NOMO-1 (cell line): ENCODE data around the gene KRTAP10-11.
"Not testable (repeated sequence)": the region's sequence is repeated elsewhere in the genome, so short reads cannot be mapped to it uniquely, and the experiment has no call there.

Experiments used
- DNase-seq, 2 experiments: peaks; one replicate each; lab custom pipeline; 2025; ENCODE audit not compliant: unreplicated experiment in 2 of 2; lab: John Stamatoyannopoulos, UW

Gene KRTAP10-11

GRCh38 chr21:44646366-44647221, at the start of gene KRTAP10-11:
Gene KRTAP10-11 (plus strand): TSS chr21:44646414. CDS start chr21:44646459, 45 bp downstream.
- not testable (repeated sequence) for DNase-seq

DNA sequence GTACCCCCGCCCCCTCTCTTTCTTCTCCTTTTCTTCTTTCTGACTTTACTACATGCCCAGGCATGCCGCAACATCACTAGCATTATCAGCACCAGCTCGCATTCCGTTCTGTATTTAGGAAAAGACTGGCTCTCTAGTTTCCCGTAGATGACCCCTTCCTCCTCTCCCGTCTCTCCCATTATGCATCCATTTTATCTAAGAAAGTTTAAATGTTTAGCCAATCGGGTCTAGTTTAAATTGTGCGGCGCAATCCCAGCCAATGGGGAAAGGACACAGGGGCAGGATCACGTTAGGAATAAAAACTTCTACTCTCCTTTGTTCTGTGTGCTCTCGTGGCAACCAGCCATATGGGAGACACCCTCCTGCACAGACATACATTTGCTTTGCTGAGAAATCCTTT, 48.2 kb upstream of the KRTAP10-11 start:
- DNase-seq: no peak

DNA sequence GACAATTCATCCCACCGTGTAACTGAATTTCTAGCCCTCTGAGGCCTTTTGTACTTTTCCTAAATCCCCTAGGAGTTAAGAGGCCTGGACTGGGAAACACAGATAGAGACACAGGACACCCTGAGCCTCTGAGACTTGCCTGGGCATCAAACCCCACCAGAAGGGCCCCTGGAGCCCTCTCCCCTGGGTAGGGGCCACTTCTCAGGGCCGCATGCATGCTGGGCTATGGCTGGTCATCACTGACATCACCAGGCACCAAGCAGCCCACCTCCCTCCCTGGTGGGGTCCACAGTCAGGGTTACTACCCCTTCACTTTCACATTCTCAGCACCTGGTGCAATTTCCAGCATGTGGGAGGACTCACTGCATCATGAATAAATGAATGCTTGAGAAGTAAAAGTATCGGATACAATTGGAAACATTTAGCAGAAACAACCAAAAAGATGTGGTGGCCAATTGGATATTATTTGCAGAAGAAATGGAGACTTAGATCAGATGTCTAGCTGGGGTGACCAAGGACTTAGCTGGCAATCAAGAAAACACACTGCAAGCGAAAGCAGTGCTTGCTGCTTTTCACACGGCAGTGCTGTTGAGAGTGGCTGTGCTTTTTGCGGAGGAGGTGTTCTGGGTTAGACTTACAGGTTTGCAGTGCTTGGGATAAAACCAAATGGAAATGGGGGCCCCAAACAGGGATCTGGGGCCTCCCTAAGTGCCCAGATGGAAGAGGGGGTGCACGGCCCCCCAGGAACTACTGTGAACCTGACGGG, 46.8 kb upstream of the KRTAP10-11 start:
- no peak for DNase-seq

GRCh38 chr21:44600118-44600978, 45.9 kb upstream of the KRTAP10-11 start, which contains the start of gene KRTAP10-7:
Gene KRTAP10-7 (plus strand): TSS chr21:44600597. CDS start chr21:44600622, 25 bp downstream.
- DNase-seq: not testable (repeated sequence)

DNA sequence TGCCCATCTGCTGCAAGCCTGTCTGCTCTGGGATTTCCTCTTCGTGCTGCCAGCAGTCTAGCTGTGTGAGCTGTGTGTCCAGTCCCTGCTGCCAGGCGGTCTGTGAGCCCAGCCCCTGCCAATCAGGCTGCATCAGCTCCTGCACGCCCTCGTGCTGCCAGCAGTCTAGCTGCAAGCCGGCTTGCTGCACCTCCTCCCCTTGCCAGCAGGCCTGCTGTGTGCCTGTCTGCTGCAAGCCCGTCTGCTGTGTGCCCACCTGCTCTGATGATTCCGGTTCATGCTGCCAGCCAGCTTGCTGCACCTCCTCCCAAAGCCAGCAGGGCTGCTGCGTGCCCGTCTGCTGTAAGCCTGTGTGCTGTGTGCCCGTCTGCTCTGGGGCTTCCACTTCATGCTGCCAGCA, 45.1 kb upstream of the KRTAP10-11 start:
- DNase-seq: not testable (repeated sequence)

DNA sequence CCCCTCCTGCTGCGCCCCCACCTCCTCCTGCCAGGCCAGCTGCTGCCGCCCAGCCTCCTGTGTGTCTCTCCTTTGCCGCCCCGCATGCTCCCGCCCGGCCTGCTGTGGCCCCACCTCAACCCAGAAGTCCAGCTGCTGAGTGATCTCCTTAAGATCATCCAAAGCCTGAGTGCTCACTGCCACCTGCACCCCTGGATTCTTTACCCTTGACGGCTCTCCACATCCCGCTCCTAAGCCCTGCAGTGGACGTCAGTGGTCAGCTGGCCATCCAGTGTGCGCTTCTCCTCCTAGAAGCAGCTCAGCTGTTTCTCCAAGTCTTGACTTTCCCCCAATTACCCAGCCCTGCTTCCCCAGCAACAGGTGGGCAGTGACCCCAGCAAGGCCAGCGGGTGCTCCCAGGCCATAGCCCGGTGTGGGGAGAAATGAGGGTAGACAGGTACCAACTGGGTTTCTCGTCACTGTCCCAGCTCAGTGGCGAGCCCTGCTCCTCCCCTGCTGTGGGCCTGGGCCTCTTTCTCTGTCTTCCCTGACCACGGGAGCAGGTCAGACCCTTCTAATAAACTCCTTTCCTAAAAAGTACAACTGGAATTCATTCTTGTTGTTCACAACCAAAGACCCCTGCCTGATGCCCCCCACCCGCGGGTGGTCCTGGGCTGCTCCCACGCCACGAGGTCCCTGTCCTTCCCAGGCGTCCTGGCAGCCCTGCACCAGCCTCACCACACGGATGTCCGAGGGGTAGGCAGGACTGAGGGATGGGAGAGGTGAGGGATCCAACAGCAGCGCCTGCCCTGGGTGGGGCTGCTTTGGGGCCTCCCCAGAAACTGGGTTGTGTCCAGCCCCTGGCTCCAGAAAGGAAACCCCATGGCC, 44.4 kb upstream of the KRTAP10-11 start:
- DNase-seq: no peak

DNA sequence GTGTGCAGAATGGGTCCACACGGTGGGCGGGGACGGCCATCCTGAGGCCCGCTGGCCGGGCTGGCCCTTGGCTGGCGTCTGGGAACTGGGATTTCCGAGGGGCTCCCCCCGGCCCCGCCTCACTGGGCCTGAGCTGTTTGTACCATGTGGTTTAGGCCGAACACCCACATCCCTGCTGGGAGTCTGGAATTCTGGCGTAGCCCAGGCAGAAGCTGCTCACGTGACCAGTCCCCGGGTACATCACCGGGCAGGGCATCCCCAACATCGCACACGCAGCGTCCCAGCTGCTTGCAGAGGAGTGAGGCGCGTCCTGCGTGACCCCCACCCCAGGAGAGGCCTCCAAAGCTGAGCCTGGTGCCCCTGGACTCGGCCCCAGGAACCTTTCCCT, 43.8 kb upstream of the KRTAP10-11 start:
- DNase-seq: no peak

GRCh38 chr21:44603109-44603875, 42.9 kb upstream of the KRTAP10-11 start:
- DNase-seq: no peak

- DNase-seq: no peak
Measured at GRCh38 chr21:44603911-44604310, 42.3 kb upstream of the KRTAP10-11 start.

DNA sequence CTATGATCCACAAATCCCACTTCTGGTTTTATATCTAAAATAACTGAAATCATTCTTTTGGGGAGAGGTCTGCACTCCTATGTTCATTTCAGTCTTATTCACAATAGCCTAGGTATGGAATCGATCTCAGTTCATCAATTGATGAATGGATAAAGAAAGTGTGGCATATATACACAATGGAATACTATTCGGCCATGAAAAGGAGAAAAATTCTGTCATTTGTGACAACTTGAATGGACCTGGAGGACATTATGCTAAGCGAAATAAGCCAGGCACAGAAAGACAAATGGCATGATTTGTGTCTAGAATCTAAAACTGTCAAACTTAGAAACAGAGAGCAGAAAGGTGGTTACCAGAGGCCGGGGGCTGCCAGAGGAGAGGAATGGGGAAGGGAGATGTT, 39.7 kb upstream of the KRTAP10-11 start:
- DNase-seq: no peak

DNA sequence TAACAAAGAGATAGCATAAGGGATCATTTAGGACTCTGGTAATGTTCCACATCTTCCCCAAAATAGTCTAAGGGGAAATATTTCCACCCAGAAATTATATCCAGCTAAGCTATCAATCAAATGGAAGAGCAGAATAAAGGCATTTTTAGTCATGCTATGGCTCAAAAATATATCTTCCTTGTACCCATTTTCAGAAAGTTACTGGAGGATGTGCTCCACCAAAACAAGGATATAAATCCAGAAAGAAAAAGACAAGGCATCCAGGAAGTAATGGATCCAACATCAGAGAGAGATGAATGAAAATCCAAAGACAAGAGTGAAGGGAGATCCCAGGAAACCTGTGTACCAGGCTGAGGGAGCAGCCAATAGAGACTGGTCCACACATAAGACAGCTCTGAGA, 37.0 kb upstream of the KRTAP10-11 start:
- DNase-seq: no peak

DNA sequence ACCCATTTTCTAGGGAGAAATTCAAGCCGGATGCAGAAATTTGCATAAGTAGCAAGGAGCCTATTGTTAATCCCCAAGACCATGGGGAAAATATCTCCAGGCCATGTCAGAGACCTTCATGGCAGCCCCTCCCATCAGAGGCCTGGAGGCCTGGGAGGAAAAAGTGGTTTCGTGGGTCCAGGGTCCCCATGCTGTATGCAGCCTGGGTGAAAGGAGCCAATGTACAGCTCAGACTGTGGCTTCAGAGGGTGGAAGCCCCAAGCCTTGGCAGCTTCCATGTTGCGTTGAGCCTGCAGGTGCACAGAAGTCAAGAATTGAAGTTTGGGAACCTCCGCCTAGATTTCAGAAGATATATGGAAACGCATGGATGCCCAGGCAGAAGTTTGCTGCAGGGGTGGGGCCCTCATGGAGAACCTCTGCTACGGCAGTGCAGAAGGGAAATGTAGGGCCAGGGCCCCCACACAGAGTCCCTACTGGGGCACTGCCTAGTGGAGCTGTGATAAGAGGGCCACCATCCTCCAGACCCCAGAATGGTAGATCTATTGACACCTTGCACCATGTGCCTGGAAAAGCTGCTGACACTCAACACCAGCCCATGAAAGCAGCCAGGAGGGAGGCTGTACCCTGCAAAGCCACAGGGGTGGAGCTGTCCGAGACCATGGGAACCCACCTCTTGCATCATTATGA, 35.9 kb upstream of the KRTAP10-11 start:
- not testable (repeated sequence) for DNase-seq

- no peak for DNase-seq
Measured at GRCh38 chr21:44611551-44611950, 34.7 kb upstream of the KRTAP10-11 start.

- no peak for DNase-seq
Measured at GRCh38 chr21:44612029-44612486, 34.2 kb upstream of the KRTAP10-11 start, which contains the start of gene KRTAP10-8. Gene KRTAP10-8 (plus strand): TSS chr21:44612079. CDS start chr21:44612101, 22 bp downstream.

DNA sequence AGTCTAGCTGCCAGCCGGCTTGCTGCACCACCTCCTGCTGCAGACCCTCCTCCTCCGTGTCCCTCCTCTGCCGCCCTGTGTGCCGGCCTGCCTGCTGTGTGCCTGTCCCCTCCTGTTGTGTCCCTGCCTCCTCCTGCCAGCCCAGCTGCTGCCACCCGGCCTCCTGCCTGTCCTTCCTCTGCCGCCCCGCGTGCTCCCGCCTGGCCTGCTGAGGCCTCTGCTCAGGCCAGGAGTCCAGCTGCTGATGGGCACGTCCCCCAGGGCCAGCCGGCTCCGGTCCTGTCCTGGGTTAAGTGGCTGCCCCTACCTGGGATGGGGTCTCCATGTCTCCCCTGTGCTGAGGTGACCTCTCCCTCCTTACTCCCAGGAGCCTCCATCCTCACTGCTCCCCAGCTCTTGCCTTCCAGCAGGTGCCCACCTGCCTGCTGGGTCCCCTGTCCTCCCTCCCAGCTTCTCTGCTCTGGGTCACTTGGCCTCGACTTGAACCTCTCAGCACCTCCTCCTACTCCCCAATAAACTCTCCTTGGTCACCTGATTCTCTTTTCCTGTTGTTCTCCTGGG, 33.5 kb upstream of the KRTAP10-11 start:
- no peak for DNase-seq

DNA sequence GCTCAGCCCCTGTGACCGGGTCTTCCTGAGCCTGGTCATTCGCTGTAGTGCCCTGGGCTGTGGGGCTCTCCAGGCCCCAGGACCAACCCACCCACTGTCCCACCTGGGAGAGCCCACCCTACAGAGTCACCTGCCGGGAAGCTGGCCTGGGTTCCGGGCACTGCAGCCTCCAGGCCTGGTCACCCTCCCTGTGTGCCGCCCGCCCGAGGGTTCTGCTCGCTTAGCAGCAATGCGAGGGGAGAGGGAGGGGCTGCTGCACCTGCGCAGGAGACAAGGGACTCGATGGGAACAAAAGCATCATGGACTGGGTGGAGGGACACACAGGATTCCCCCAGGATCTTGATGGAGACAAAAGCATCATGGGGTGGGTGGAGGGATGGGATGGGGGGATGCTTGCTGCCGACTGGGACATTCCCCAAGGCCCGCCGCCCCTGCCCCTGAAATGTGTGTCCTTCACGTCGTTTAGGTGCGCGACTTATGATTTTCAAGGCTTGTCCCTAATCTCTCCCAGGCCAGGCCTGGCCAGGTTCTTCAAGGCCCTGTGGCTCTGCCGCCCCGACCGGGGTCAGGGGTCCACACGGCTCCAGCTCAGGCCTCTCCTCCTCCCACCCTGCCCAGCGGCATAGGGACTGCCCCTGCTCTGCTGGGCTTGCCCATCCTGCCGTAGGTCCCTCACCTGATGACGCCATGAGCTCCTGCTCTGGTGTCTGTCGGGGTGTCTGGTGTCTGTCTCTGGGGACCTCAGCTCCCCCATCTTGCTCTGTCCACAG, 32.6 kb upstream of the KRTAP10-11 start:
- DNase-seq: no peak

DNA sequence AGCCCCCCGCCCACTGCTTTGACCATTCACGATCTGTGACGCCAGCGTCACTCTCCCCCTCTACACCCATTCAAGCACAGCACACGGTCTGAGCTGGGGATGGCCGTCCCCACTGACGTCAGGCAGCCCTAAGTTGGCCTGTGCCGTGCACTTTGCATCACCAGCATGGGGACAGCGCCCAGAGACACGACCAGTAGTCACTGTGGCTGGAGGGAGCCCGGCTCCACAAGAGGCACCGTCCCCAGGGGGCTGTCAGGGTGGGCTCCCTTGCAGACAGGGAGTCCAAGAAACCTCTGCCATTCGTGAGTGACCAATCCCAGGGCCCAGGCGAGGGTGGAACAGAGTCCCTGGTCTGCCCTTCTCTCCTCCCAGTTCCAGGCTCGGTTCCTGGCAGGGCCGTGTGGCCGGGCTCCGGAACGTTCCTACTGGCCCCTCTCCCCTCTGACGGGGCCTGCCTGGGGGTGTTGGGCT, 32.0 kb upstream of the KRTAP10-11 start:
- no peak for DNase-seq
